GM15510 (cell line): ENCODE data around the gene GFPT2.

Experiments used
- POLR2A ChIP-seq: IDR thresholded peaks from 3 replicates; pipeline ENCODE4 v1.6.1; 2011; ENCODE audit warnings: borderline replicate concordance; ENCODE audit not compliant: insufficient read length; ENCODE audit errors: extremely low read depth

Gene GFPT2

GRCh38 chr5:180381428-180381827 is 28.3 kb upstream of the GFPT2 start:
- TF ChIP-seq POLR2A: no peak

- no peak for TF ChIP-seq POLR2A
Measured at GRCh38 chr5:180380856-180381255, 27.7 kb upstream of the GFPT2 start.

GRCh38 chr5:180380441-180380840 is 27.3 kb upstream of the GFPT2 start:
- TF ChIP-seq POLR2A: no peak

GRCh38 chr5:180379355-180380070 is 26.4 kb upstream of the GFPT2 start:
- no peak for TF ChIP-seq POLR2A

- no peak for TF ChIP-seq POLR2A
Measured at GRCh38 chr5:180378438-180379344, 25.6 kb upstream of the GFPT2 start.

GRCh38 chr5:180377556-180378197 is 24.5 kb upstream of the GFPT2 start:
- TF ChIP-seq POLR2A: no peak

GRCh38 chr5:180376511-180376910 is 23.4 kb upstream of the GFPT2 start:
- TF ChIP-seq POLR2A: no peak

- no peak for TF ChIP-seq POLR2A
Measured at GRCh38 chr5:180375955-180376354, 22.8 kb upstream of the GFPT2 start.

- TF ChIP-seq POLR2A: no peak
Measured at GRCh38 chr5:180375291-180375690, 22.2 kb upstream of the GFPT2 start.

GRCh38 chr5:180373870-180374269 is 20.7 kb upstream of the GFPT2 start:
- TF ChIP-seq POLR2A: no peak

- TF ChIP-seq POLR2A: no peak
Measured at GRCh38 chr5:180373454-180373853, 20.3 kb upstream of the GFPT2 start.

GRCh38 chr5:180371949-180372348 is 18.8 kb upstream of the GFPT2 start:
- TF ChIP-seq POLR2A: no peak

GRCh38 chr5:180370861-180371641 is 17.9 kb upstream of the GFPT2 start:
- no peak for TF ChIP-seq POLR2A

GRCh38 chr5:180367991-180368390 is 14.9 kb upstream of the GFPT2 start:
- TF ChIP-seq POLR2A: no peak

- no peak for TF ChIP-seq POLR2A
Measured at GRCh38 chr5:180367300-180367699, 14.2 kb upstream of the GFPT2 start.

GRCh38 chr5:180366326-180366725 is 13.2 kb upstream of the GFPT2 start:
- TF ChIP-seq POLR2A: no peak

- no peak for TF ChIP-seq POLR2A
Measured at GRCh38 chr5:180365829-180366228, 12.7 kb upstream of the GFPT2 start.
